GM19324 (cell line): ENCODE measurements around the gene TNPO3.
"Not testable (repeated sequence)": the region's sequence is repeated elsewhere in the genome, so short reads cannot be mapped to it uniquely, and the experiment has no call there.

ENCODE experiments used
- ATAC-seq: cut with Tn5 transposase; IDR thresholded peaks from one replicate; pipeline ENCODE4 v1.9.1; 2021; ENCODE audit warnings: mild to moderate bottlenecking, moderate library complexity; ENCODE audit not compliant: unreplicated experiment, low FRiP score

The TNPO3 gene

DNA sequence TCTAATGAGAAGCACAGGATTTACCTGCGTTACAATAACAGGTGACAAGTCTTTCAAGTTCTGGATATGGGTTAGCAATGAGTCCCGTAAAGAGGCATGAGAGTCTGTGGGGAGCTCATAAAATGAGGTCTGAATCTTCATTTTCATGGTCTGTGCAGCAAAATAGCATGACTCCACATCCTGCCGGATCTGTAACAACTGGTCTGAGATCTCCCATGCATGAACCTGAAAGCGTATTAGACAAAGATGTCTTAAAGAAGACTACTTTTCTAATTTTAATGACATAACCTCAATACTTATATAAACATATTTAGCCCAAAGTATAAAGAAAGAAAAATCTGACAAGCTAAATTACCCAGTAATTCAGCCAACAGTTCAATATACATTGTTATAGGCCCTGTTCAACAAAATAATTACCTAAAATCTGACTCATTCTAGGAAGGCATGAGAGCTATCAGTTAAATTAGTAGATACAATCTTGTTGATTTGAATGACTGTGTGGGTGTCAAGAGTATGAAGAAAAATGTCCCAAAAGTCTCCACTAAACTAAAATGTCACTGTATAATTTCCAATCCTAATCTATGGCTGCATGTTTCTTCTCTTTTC is 36.9 kb downstream of the TNPO3 start:
- no peak for ATAC-seq

DNA sequence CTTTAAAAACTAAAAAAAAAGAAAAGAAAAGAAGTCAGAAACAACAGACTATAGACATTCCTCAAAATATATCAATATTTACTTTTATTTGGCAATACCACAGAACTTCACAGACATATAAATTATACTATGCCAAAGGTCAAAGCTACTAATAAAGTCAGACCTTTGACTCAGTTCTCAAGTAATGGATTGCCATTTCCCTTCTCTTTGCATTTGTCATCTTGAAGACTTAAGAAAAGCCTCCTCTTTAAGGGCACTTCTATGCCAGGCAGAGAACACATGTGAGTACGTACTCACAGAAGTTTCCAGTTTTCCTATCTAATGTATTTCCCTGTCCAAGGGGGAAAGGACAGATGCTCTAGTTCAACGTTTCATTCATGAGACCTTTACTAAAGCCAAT is 37.6 kb downstream of the TNPO3 start:
- no peak for ATAC-seq

DNA sequence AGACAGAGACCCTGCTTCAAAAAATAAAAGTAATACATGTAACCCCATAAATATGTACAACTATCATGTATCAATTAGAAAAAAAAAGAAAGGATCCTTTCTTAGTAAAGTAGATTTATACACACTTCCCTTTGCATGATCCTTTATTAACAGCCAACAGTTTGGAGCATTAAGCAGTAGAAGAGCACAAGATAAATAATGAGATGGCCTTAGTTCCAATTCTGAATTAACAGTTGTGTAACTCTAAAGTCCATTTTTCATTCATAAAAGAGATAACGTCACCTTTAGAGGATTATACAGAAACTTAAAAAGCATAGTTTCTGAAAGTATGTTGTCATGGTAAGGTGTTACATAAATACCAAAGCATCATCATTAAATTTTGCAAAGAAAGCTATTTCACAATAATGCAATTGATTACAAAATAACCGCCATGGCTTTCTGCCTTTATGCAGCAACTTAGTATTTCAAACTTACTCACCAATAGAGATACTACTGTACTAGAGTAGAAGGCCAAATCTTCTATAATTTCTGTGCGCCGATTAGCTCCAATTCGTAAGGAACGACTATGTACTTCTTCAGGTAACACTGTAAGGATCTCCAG is 40.3 kb downstream of the TNPO3 start:
- ATAC-seq, result no peak

DNA sequence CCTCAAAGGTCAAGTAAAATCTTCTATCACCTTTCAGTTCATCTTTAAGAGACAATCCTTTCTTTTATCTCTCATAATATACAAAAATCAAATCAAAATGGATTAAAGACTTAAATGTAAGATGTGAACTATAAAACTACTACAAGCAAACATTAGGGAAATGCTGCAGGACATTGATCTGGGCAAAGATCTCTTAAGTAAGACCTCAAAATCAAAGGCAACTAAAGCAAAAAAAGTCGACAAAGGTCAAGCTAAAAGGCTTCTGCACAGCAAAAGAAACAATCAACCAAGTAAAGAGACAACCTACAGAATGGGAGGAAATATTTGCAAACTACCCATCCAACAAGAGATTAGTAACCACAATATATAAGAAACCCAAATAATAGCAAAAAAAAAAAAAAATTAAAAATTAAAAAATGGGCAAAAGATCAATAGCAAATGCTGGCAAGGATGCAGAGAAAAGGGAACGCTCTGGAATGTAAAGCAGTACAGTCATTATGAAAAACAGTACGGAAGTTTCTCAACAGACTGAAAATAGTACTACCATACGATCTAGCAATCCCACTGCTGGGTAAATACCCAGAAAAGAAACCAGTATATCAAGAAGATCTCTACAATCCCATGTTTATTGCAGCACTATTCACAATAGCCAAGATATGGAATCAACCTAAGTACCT is 41.7 kb downstream of the TNPO3 start:
- no peak for ATAC-seq

DNA sequence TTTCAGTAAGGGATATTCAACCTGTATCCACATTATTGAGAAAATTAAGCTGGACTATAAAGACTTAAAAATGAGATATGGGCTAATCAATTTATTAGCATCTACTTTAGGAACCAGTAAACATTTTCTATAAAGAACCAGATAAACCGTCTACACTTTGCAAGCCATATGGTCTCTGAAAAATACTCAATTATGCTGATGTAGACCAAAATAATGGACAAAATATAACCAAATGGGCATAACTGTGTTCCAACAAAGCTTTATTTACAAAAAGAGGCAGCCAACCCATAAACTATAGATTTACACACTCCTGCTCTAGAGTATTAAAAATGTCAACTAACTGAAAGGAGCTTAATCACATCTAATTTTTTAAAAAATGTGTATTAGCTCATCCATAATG is 42.3 kb downstream of the TNPO3 start:
- no peak for ATAC-seq

DNA sequence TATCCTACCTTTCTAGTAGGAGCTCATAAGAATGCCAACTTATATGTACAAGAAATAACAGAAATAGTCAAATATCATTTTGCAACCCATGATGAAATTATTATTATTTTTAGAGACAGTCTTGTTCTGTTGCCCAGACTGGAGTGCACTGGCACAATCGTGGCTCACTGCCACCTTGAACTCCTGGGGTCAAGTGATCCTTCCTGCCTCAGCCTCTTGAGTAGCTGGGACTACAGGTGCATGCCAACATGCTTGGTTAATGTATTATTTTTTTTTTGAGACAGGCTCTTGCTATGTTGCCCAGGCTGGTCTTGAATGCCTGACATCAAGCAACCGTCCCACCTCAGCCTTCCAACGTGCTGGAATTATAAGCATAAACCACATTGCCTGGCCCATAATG is 44.8 kb downstream of the TNPO3 start:
- ATAC-seq, result no peak

DNA sequence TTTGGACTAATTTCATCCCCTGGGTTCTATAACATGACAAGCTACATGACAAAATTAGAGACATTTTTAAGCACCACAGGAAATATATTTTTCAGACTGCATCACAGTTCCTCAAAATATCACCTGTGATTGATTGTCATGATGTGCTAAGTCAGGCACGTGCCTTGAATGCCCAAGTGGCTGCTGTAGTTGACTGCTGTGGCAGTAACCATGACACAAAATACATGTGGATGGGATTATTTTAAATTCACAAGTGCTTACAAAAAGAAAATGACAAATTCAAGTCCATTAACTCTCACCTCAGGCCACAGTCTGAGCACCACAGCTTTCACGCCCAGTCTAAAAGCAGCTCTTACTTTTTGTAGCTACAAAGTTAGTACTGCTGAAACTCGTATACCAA is 45.5 kb downstream of the TNPO3 start:
- ATAC-seq, result no peak

DNA sequence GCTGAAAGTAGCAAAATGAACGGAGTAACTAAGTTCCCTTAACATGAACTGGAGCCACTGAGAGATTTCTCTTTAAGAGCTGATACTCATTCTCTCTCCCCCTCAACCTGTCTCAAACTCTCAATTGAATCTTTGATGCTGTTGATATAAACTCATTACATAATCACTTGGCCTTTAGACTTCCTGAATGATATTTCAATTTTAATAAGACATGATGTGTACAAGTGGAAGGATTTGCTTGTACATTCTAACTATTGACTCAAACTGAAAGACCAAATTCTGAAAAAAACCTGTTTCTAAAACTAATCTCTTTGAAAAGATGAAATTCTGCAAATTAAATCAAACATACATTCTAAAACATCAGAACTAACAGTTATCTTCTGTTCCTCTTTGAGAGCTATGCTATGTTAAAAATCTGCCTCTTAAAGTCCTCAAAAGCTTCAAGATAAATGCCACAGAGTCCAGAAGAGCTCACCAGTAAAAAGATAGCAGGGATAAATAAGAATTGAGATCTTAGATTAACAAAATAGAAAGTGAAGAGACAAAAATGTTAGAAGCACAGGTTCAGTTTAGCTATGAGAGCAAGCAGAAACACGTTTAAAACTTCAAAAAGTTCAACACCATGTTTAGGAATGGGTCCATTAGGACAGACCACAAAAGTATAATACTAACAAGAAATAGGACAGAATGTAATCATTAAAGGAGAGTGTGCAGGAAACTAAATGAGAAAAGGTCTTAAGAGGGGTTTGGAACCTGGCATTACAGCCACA is 46.1 kb downstream of the TNPO3 start:
- ATAC-seq, result no peak

GRCh38 chr7:129007572-129007971 is 47.3 kb downstream of the TNPO3 start:
- ATAC-seq, result no peak

DNA sequence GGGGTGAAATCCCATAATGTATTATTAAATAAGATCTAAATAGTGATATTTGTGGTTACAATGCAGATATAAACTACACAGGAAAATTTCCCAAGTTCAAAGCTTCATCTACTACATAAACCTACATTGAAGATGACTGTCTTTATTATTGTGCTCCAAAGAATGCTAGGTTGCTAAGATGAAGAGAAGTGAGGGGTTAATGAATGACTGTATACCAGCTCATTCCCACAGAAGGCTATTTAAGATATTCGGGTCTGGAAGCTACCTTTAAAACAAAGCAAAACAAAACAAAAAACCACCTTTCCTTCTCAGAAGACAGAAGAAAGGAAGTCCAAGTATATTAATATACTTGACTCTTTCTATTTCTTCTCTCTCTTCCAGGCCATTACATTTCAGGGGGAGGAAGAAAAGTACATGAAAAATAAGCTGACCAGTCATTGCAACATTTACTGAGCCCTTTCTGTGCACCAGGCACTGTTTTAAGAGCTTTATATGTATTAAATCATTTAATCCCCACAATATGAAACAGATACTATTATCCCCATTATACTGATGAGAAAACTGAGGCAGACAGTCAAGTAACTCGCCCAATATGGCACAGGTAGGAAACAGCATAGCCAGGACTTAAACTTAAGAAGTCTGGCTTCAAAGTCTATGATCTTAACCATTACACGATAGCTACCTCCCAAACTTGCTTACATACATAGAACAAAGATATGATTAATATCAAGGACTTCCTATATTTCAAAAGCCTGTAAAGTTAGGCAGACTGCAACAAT is 48.1 kb downstream of the TNPO3 start:
- no peak for ATAC-seq

DNA sequence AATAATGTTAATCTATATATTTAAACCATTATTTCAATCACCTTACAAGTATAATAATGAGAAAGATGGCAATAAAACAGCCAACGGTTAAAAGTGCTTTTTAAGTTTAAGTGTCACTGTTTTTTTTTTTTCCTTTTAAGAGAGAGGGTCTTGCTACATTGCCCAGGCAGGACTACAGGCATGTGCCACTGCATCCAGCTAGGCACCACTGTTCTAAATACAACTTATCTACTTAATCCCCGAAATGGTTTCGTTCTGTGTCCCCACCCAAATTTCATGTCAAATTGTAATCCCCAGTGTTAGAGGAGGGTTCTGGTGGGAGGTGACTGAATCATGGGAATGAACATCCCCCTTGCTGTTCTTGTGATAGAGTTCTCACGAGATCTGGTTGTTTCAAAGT is 49.7 kb downstream of the TNPO3 start:
- no peak for ATAC-seq

DNA sequence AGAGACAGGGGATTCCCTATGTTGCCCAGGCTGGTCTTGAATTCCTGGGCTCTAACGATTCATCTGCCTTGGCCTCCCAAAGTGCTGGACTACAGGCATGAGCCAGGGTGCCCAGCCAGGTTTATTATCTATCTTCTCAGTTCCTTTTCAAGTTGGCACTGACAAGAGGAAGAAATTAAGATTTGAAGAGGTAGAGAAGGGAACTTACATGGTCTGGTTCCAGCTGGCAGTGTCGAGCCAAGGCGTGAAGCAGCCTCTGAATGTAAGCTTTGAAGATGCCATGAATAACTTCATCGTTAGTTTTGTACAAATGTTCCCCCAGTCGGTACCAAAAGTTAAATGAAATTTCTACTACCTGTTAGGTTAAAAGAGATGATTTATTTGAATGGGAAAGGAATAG is 57.7 kb downstream of the TNPO3 start:
- no peak for ATAC-seq

DNA sequence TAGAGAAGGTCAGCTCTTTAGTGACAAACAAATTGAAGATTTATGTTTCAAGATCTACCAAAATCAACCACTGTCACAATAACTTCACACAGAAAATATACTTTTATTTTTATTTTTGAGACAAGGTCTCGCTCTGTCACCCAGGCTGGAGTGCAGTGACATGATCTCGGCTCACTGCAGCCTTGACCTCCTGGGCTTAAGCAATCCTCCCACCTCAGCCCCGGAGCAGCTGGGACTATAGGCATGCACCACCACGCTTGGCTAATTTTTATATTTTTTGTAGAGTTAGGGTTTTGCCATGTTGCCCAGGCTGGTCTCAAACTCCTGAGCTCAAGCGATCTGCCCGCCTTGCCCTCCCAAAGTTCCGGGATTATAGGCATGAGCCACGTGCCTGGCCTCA is 60.4 kb downstream of the TNPO3 start:
- not testable (repeated sequence) for ATAC-seq

- ATAC-seq, result no peak
Measured at GRCh38 chr7:128993419-128993818, 61.5 kb downstream of the TNPO3 start.

GRCh38 chr7:128989961-128990360 is 65.0 kb downstream of the TNPO3 start:
- ATAC-seq, result no peak

DNA sequence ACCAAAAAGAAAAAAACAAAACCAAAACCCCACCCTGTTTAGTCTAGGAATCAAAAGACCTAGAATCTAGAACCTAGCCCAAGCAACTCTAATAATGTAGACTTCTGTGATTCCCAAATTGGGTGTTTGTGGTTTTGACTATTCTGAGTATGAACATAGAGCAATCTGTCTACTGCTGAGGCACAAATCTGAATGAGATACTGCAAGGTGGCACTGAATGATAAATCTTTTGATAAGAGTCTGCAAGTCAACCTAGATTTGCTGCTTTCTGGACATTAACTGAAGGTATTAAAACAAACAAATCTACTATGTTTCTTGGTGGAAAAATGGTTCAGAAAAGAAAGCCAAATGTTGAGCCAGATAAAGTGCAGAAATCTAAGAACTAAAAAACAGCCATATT is 66.5 kb downstream of the TNPO3 start:
- no peak for ATAC-seq

DNA sequence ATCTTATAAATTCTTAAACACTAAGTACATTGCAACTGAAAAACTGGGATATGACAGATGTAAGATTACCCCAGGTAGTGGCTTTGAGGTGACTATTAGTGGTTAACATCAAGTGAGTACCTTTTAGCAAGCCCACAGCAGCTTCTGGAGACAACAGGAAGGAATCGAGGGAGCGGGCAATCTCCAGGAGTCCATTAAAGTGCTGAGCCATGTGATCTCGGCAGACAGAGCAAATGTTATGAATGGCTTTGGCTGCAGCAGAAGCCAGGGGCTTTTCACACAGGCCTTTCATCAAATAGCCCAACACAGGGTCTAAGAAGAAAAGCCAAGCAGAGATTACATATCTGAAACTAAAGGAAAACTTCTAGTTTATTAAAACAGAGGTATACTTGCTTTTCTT is 68.3 kb downstream of the TNPO3 start:
- ATAC-seq, result no peak

DNA sequence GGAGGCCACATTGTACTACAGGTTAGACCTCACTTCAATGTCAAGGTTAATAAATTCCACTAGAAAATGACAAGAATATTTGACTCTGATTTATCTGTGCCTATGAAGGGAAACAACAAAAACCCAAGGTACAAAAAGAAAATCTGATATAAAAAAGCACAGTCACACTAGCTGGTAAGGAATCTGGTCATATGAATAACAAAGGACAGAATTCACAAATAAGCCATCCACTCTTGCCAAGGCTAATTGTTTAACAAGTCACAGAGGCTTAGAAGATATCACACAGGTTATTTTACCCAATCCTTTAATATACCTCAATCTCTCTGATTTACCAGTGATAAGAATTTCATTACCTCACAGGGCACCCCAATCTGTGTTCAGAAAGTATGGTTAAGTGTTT is 69.3 kb downstream of the TNPO3 start:
- ATAC-seq, result no peak

DNA sequence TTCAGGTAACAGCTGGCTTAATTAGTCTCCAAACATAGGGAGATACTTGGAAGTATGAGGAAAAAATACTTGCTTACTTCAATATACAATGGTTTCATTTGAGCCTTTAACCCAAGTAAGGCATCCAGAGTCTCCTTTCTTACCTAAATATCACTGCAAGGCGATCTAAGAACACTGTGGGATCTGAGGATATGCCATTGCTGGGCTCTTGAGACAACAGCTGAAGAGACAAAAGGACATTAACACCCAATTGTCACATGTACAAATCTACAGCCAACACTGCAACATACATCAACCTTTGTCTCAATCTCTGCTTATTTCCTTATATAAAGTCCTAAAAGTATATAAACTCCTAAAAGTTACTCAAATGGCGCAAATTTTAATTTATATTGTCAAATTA is 72.8 kb downstream of the TNPO3 start:
- no peak for ATAC-seq

GRCh38 chr7:128974241-128974934 is 80.5 kb downstream of the TNPO3 start:
- ATAC-seq, result no peak
